Kidney (tissue), 14 donors: Measurements from ENCODE around the gene HPS5. TPM values are rescaled to one million over a fixed set of nuclear protein-coding genes. Genes with fewer than 3 reads are reported as not detected.
"Not testable (repeated sequence)": the region's sequence is repeated elsewhere in the genome, so short reads cannot be mapped to it uniquely, and the experiment has no call there.

Source experiments
- DNase-seq, 5 donors: peaks; one replicate each; pipeline ENCODE4 v3.0.0-alpha.2; 2013 to 2020
- FAIRE-seq: peaks from 2 replicates; lab custom pipeline; 2012; peaks lifted over from hg19 to GRCh38; lab: Jason Lieb, UNC
- H3K27ac ChIP-seq, 2 donors: one replicate each; pipeline ENCODE4 v1.7.0; 2013; ENCODE audit warnings: low read depth in 2 of 2, low read length in 2 of 2, inconsistent platforms in 1 of 2
- H3K27me3 ChIP-seq: one replicate; pipeline ENCODE4 v1.7.1; 2013; ENCODE audit warnings: low read length, inconsistent platforms; ENCODE audit not compliant: control insufficient read depth, insufficient read depth
- H3K36me3 ChIP-seq, 3 donors: one replicate each; pipeline versions ENCODE4 v1.7.0 to v1.7.1; 2013; ENCODE audit warnings: low read length in 3 of 3, control low read depth in 1 of 3, inconsistent platforms in 1 of 3; ENCODE audit not compliant: insufficient read depth in 3 of 3, control insufficient read depth in 2 of 3
- H3K4me1 ChIP-seq, 3 donors: one replicate each; pipeline versions ENCODE4 v1.7.0 to v1.7.1; 2013; ENCODE audit warnings: low read length in 3 of 3, inconsistent platforms in 1 of 3, low read depth in 1 of 3; ENCODE audit not compliant: control insufficient read depth in 2 of 3, insufficient read depth in 2 of 3
- H3K4me3 ChIP-seq, 3 donors: one replicate each; pipeline versions ENCODE4 v1.7.0 to v1.8.1; 2013; ENCODE audit warnings: low read length in 3 of 3, control low read depth in 1 of 3, inconsistent platforms in 1 of 3
- H3K9ac ChIP-seq, 3 donors: one replicate each; pipeline versions ENCODE4 v1.7.0 to v1.7.1; 2013; ENCODE audit warnings: low read length in 3 of 3, control low read depth in 1 of 3, inconsistent platforms in 1 of 3
- H3K9me3 ChIP-seq, 3 donors: one replicate each; pipeline versions ENCODE4 v1.7.0 to v1.7.1; 2013; ENCODE audit warnings: low read length in 3 of 3, control low read depth in 1 of 3, inconsistent platforms in 1 of 3; ENCODE audit not compliant: control insufficient read depth in 2 of 3, insufficient read depth in 1 of 3
- intact Hi-C: fragments of 100-400 bp; cut with DNase I; formaldehyde crosslinking; loops from one replicate; pipeline ENCODE4 v1.11.1; 2022
- polyA plus RNA-seq: library from polyadenylated mRNA; stranded (reverse); fragments of 350-450 nt; fragmentation: Illumina TruSeq; extraction: RNeasy Lipid Tissue Mini Kit (QIAGEN cat#74804); gene quantifications from one replicate; pipeline ENCODE4 v1.2.3, GENCODE V29; 2014; ENCODE audit warnings: low read depth, low replicate concordance; ENCODE audit not compliant: insufficient read depth
- total RNA-seq: library from RNA; stranded (reverse); fragmentation: NEBNext Ultra II Directional; extraction: Animal tissue kit (Norgen Biotek cat#: 25700); gene quantifications from one replicate; pipeline ENCODE4 v1.2.1, GENCODE V29; 2021
- TF ChIP-seq, protein P1 (sequence below): IDR thresholded peaks from 3 replicates; pipeline ENCODE4 v1.5.1; 2012; ENCODE audit warnings: mild to moderate bottlenecking, moderate library complexity, borderline replicate concordance; ENCODE audit not compliant: insufficient read depth; ENCODE audit errors: extremely low read depth
- donor health status: control.
- donor health status: control.
- donor health status: control.
- donor health status: control.
- donor health status: control.
- donor health status: DM: yes; HTN: yes; CAD: no.
- donor health status: Normal renal cell carcinoma (clear cell type).

HPS5 gene
- total and polyA plus RNA-seq, 2 donors from 2014 or later, result 7.7 to 17.2 TPM

DNA sequence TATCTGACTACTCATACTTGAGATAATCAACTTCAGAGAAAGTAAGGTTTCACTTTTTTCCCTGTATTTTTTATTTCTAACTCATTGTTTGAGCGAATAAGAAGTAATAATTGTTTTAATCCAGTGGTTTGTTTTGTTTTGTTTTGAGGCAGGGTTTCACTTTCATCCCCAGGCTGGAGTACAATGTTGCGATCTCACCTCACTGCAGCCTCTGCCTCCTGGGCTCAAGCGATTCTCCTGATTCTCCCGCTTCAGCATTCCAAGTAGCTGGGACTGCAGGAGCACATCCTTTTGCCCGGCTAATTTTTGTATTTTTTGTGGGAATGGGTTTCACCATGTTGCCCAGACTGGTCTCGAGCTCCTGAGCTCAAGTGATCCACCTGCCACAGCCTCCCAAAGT, 9.0 kb upstream of the HPS5 start:
- intact Hi-C loops, result no loop called here
- Histone ChIP-seq H3K27ac (no peak overlapping the region), H3K27me3 (no peaks in the 10 kb centered on the region), H3K4me3 (no peak overlapping the region), H3K4me1 (no peaks in the 10 kb centered on the region), H3K9me3 (no peaks in the 10 kb centered on the region), H3K36me3 (peaks cover 5 to 20% (median 14%) of the 10 kb centered on the region in 3 donors), H3K9ac (no peak overlapping the region)
- no peak for FAIRE-seq
- DNase-seq, result no peak
- TF ChIP-seq, protein P1, sequence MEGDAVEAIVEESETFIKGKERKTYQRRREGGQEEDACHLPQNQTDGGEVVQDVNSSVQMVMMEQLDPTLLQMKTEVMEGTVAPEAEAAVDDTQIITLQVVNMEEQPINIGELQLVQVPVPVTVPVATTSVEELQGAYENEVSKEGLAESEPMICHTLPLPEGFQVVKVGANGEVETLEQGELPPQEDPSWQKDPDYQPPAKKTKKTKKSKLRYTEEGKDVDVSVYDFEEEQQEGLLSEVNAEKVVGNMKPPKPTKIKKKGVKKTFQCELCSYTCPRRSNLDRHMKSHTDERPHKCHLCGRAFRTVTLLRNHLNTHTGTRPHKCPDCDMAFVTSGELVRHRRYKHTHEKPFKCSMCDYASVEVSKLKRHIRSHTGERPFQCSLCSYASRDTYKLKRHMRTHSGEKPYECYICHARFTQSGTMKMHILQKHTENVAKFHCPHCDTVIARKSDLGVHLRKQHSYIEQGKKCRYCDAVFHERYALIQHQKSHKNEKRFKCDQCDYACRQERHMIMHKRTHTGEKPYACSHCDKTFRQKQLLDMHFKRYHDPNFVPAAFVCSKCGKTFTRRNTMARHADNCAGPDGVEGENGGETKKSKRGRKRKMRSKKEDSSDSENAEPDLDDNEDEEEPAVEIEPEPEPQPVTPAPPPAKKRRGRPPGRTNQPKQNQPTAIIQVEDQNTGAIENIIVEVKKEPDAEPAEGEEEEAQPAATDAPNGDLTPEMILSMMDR, result no peak

- intact Hi-C loops, result no loop called here
- TF ChIP-seq, protein P1, result no peak
- no peak overlapping the region for H3K27ac ChIP-seq
- FAIRE-seq (no peak), DNase-seq (no peak)
- peaks cover 0 to 12% (median 4%) of the 10 kb centered on the region in 3 donors for H3K36me3 ChIP-seq
- peaks cover 0 to 8% (median 6%) of the 10 kb centered on the region in 3 donors for H3K4me1 ChIP-seq
- H3K9me3 ChIP-seq, result no peaks in the 10 kb centered on the region
- H3K27me3 ChIP-seq, result no peaks in the 10 kb centered on the region
- H3K4me3 ChIP-seq, result no peak overlapping the region
- H3K9ac ChIP-seq, result no peak overlapping the region
Measured at GRCh38 chr11:18329196-18329870, 7.4 kb upstream of the HPS5 start.

GRCh38 chr11:18324381-18324780, 2.4 kb upstream of the HPS5 start:
- peak overlapping the region in 1 of 3 donors; percentile 41 for H3K9ac ChIP-seq
- peak overlapping the region in 2 of 3 donors; percentile 22 to 90 for H3K4me3 ChIP-seq
- DNase-seq, result no peak
- H3K9me3 ChIP-seq, result no peaks in the 10 kb centered on the region
- intact Hi-C loops, result no loop called here
- TF ChIP-seq, protein P1, result no peak
- peaks cover 0 to 6% (median 0%) of the 10 kb centered on the region in 3 donors for H3K36me3 ChIP-seq
- no peak overlapping the region for H3K27ac ChIP-seq
- FAIRE-seq, result no peak
- peaks cover 0 to 24% (median 9%) of the 10 kb centered on the region in 3 donors for H3K4me1 ChIP-seq
- H3K27me3 ChIP-seq, result no peaks in the 10 kb centered on the region

GRCh38 chr11:18323881-18324280, 1.9 kb upstream of the HPS5 start:
- DNase-seq, H3K27ac ChIP-seq, H3K36me3 ChIP-seq, H3K27me3 ChIP-seq, H3K9me3 ChIP-seq, intact Hi-C loops, FAIRE-seq: not testable (repeated sequence)
- H3K4me1 ChIP-seq, result peaks cover 0 to 24% (median 9%) of the 10 kb centered on the region in 3 donors
- H3K4me3 ChIP-seq, result peak overlapping the region in 2 of 3 donors; percentile 32 to 90
- H3K9ac ChIP-seq, result peak overlapping the region in 1 of 3 donors; percentile 41
